Stimulated activated CD8-positive, alpha-beta memory T cell treated with anti-CD3 and anti-CD28 coated beads, Interleukin-15, amount 100 ng/mL, for 1 hour (primary cell): ENCODE results near the gene CHIT1.

ENCODE experiments used
- DNase-seq: peaks from one replicate; pipeline ENCODE4 v3.0.0-alpha.2; 2020; ENCODE audit warnings: low read depth

CHIT1 gene

GRCh38 chr1:203174324-203174985 is 55.0 kb downstream of the CHIT1 start:
- no peak for DNase-seq

DNA sequence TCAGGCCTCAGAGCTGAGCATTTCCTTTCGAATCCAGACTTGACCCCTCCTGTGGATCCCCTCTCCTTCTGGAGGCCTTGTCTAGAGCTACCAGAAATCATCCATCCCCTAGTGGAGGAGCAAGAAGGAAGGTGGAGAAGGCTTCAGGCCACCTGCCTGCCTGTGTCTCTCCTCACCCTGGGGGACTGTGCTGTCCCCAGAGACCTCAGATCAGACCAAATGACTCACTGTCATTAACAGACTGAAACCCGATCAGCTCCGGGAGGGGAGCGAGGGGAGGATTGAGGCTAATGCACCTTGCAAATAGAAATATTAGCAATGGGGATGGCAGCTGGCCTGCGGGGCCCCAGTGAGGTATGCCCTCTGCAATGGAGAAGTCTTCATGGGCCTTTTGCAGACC is 55.9 kb downstream of the CHIT1 start:
- no peak for DNase-seq

DNA sequence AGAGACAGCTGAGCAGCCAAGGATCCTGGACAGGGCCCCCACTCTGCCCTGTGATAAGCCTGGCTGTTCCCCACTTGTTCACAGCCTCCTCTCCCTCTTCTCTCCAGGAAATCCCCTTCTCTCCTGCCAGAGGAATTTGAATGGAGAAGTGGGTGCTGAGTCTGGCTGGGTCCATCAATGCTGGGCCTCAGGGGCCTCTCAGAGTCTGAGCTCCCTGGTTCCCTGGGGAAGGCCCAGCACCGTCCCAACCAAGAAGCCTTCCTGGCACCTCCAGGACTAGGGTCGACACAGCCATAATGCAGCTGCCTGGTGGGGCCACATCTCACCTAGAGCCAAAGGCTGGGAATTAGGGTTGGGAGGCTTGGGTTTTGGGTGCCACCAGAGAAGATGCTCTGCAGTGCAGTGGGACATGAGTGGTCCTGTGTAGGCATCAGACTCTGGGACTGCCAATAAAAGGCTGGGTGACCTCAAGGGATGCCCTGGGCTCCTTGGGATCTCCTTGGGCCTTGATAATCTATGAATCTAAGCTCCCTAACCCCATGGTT is 56.4 kb downstream of the CHIT1 start:
- DNase-seq: no peak

- DNase-seq: peak; percentile 6
Measured at GRCh38 chr1:203172184-203173010, 57.1 kb downstream of the CHIT1 start.

GRCh38 chr1:203171341-203172183 is 57.9 kb downstream of the CHIT1 start:
- DNase-seq: no peak

DNA sequence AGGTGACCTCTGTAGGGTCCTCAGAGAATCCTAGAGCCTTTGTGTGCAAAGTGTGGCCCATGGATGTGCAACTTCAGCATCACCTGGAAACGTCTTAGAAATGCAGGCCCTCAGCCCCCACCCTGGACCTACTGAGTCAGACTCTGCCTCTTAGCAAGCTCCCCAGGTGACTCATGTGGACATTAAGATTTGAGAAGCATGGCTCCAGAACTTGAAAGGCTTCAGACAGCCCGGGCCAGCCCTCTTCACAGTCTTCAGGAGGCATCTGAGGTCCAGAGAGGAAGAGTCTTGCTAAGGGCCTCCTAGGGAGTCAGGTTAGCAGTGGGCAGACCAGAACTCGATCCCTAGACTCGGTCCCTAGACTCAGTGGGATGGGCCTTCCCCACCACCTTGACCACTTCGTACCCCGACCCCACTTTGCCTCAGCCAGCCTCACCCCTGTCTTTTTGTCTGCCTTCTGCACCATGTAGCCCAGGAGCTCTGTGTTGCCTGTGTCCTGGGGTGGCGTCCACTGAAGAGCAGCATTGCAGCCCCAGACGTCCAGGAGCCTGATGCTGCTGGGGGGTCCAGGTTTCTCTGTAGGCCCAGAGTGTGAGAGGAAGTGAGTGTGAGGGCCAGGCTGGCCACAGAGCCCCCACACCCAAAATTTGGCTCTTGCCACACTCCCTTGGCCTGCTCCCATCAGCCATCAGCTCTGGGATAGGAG is 58.7 kb downstream of the CHIT1 start:
- DNase-seq: no peak

- no peak for DNase-seq
Measured at GRCh38 chr1:203169770-203170520, 59.5 kb downstream of the CHIT1 start.

- DNase-seq: no peak
Measured at GRCh38 chr1:203168991-203169390, 60.5 kb downstream of the CHIT1 start.

- DNase-seq: no peak
Measured at GRCh38 chr1:203168256-203168786, 61.2 kb downstream of the CHIT1 start.

GRCh38 chr1:203167913-203168200 is 61.6 kb downstream of the CHIT1 start:
- no peak for DNase-seq

- no peak for DNase-seq
Measured at GRCh38 chr1:203167026-203167912, 62.2 kb downstream of the CHIT1 start.

GRCh38 chr1:203166192-203166940 is 63.1 kb downstream of the CHIT1 start:
- DNase-seq: no peak
